ENCODE data around the gene CBR1.

CBR1 gene

DNA sequence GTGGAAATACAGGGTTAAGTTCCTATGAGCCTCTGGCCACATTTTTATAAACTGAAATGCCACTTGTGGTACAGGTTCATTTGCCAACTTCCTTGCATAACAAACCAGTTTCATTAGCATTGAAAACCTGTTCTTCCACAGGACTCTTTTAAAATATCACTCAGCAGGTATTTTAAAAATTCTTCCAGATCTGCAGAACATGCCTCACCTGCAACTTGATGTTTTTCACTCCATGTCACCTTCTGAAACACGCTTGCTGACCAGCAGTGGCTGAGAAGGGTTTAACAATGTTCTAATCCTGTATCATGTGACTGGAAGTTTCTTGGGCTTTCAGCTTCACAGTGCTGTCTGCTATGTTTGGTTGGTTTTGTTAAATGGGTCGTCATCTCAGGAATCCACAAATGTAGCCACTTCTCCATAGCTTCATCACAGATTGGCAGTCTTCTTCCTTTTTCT, 47.5 kb downstream of the CBR1 start:
- DNase-seq (ENCODE audit: low spot score), result no peak

GRCh38 chr21:36120304-36120888, 50.6 kb downstream of the CBR1 start:
- no peak for DNase-seq (ENCODE audit: low spot score)
